WTC11 (cell line): ENCODE measurements around the gene SPOCK1. TPM values are rescaled to one million over a fixed set of nuclear protein-coding genes. Genes with fewer than 3 reads are reported as not detected.

Experiments used
- ATAC-seq: fragments of 200-7000 bp; cut with Tn5 transposase; 2 replicates; pipeline ENCODE4 v1.10.0; 2021; ENCODE audit warnings: mild to moderate bottlenecking, moderate library complexity
- CTCF ChIA-PET: fragments of 300-600 bp; sonication (Branson Sonifier 250); formaldehyde crosslinking; loops from one replicate; lab custom pipeline; 2021; ENCODE audit warnings: antibody characterized with exemption; lab: Charles Lee
- POLR2A ChIA-PET: fragments of 350-600 bp; sonication (Branson Sonifier 250); formaldehyde crosslinking; loops from one replicate; lab custom pipeline; 2021; ENCODE audit warnings: antibody characterized with exemption; lab: Charles Lee
- DNase-seq: peaks from one replicate; pipeline ENCODE4 v3.0.0; 2021; ENCODE audit warnings: low spot score
- H3K27ac Mint-ChIP-seq: 2 replicates; pipeline ENCODE4 v1.8.0; 2021; ENCODE audit warnings: mixed read lengths
- H3K27me3 Mint-ChIP-seq: 2 replicates; pipeline ENCODE4 v1.8.0; 2021; ENCODE audit warnings: low read depth, mild to moderate bottlenecking, moderate library complexity, mixed read lengths
- H3K36me3 Mint-ChIP-seq: 2 replicates; pipeline ENCODE4 v1.8.0; 2021; ENCODE audit warnings: mixed read lengths
- H3K4me1 Mint-ChIP-seq: 2 replicates; pipeline ENCODE4 v1.8.0; 2022; ENCODE audit warnings: mixed read lengths
- H3K4me3 Mint-ChIP-seq: 2 replicates; pipeline ENCODE4 v1.8.0; 2021; ENCODE audit warnings: mild to moderate bottlenecking, moderate library complexity, mixed read lengths
- H3K9me3 Mint-ChIP-seq: 2 replicates; pipeline ENCODE4 v1.8.0; 2021; ENCODE audit warnings: mixed read lengths
- AR ChIP-seq: fragments of 250-450 bp; sonication (Bioruptor Pico); IDR thresholded peaks from 2 replicates; pipeline ENCODE4 v1.9.0; 2021; ENCODE audit warnings: mild to moderate bottlenecking
- ARID4B ChIP-seq: sonication (generic); formaldehyde crosslinking; IDR thresholded peaks from 2 replicates; pipeline ENCODE4 v1.8.0; 2023; ENCODE audit warnings: missing genetic modification reagents, mild to moderate bottlenecking, borderline replicate concordance
- ATF3 ChIP-seq: sonication (generic); formaldehyde crosslinking; conservative IDR thresholded peaks from 2 replicates; pipeline ENCODE4 v1.8.1; 2022; ENCODE audit warnings: mild to moderate bottlenecking, missing genetic modification reagents
- ATF6 ChIP-seq: sonication (generic); formaldehyde crosslinking; IDR thresholded peaks from 2 replicates; pipeline ENCODE4 v1.8.1; 2023; ENCODE audit warnings: mild to moderate bottlenecking, missing genetic modification reagents
- CREB1 ChIP-seq: sonication (generic); formaldehyde crosslinking; IDR thresholded peaks from 2 replicates; pipeline ENCODE4 v1.8.0; 2023; ENCODE audit warnings: mild to moderate bottlenecking, missing genetic modification reagents
- E2F4 ChIP-seq: sonication (generic); formaldehyde crosslinking; IDR thresholded peaks from 2 replicates; pipeline ENCODE4 v1.8.1; 2022; ENCODE audit warnings: low read depth, mild to moderate bottlenecking, moderate library complexity, missing genetic modification reagents, borderline replicate concordance
- ELF4 ChIP-seq: sonication (generic); formaldehyde crosslinking; IDR thresholded peaks from 2 replicates; pipeline ENCODE4 v1.8.1; 2022; ENCODE audit warnings: low read depth, mild to moderate bottlenecking, moderate library complexity, missing genetic modification reagents
- HMGXB4 ChIP-seq: sonication (generic); formaldehyde crosslinking; IDR thresholded peaks from 2 replicates; pipeline ENCODE4 v1.8.1; 2023; ENCODE audit warnings: mild to moderate bottlenecking, moderate library complexity, missing genetic modification reagents
- KAT7 ChIP-seq: sonication (generic); formaldehyde crosslinking; IDR thresholded peaks from 2 replicates; pipeline ENCODE4 v1.8.1; 2023; ENCODE audit warnings: missing genetic modification reagents, mild to moderate bottlenecking, borderline replicate concordance
- NR2C2 ChIP-seq: sonication (generic); formaldehyde crosslinking; IDR thresholded peaks from 2 replicates; pipeline ENCODE4 v1.8.0; 2022; ENCODE audit warnings: mild to moderate bottlenecking, missing genetic modification reagents
- NR3C1 ChIP-seq: sonication (generic); formaldehyde crosslinking; conservative IDR thresholded peaks from 2 replicates; pipeline ENCODE4 v1.8.1; 2023; ENCODE audit warnings: low read depth, mild to moderate bottlenecking, missing genetic modification reagents
- PRRX2 ChIP-seq: fragments of 250-450 bp; sonication (Bioruptor Pico); IDR thresholded peaks from 2 replicates; pipeline ENCODE4 v1.8.0; 2021; ENCODE audit warnings: mild to moderate bottlenecking
- RELA ChIP-seq: sonication (generic); formaldehyde crosslinking; IDR thresholded peaks from 2 replicates; pipeline ENCODE4 v1.8.1; 2022; ENCODE audit warnings: missing genetic modification reagents, mild to moderate bottlenecking, borderline replicate concordance
- RORB ChIP-seq: fragments of 250-450 bp; sonication (Bioruptor Pico); IDR thresholded peaks from 2 replicates; pipeline ENCODE4 v1.9.0; 2021; ENCODE audit warnings: mild to moderate bottlenecking
- SOX15 ChIP-seq: fragments of 250-450 bp; sonication (Bioruptor Pico); IDR thresholded peaks from 2 replicates; pipeline ENCODE4 v1.9.0; 2021; ENCODE audit warnings: mild to moderate bottlenecking
- TP53 ChIP-seq: sonication (generic); formaldehyde crosslinking; IDR thresholded peaks from 2 replicates; pipeline ENCODE4 v1.8.1; 2023; ENCODE audit warnings: mild to moderate bottlenecking, missing genetic modification reagents
- USF1 ChIP-seq: sonication (generic); formaldehyde crosslinking; IDR thresholded peaks from 2 replicates; pipeline ENCODE4 v1.8.0; 2022; ENCODE audit warnings: mild to moderate bottlenecking, missing genetic modification reagents
- ZNF317 ChIP-seq: sonication (generic); formaldehyde crosslinking; IDR thresholded peaks from 2 replicates; pipeline ENCODE4 v1.8.1; 2023; ENCODE audit warnings: low read depth, mild to moderate bottlenecking, moderate library complexity, missing genetic modification reagents, borderline replicate concordance
- ZNF416 ChIP-seq: fragments of 250-450 bp; sonication (Bioruptor Pico); IDR thresholded peaks from 2 replicates; pipeline ENCODE4 v1.9.0; 2021; ENCODE audit warnings: mild to moderate bottlenecking, inconsistent platforms
- ZSCAN18 ChIP-seq: fragments of 250-450 bp; sonication (Bioruptor Pico); IDR thresholded peaks from 2 replicates; pipeline ENCODE4 v2.1.2; 2022; ENCODE audit warnings: mild to moderate bottlenecking, moderate library complexity
- total RNA-seq: library from RNA; stranded (reverse); gene quantifications from 3 replicates; pipeline ENCODE4 v1.2.3, GENCODE V29; 2021

Gene SPOCK1
- total RNA-seq, 1 experiment from 2014 or later: 15.2 TPM

- TF ChIP-seq USF1 (CRISPR knock-in tag) (no peak), ATF6 (CRISPR knock-in tag) (no peak), KAT7 (CRISPR knock-in tag) (no peak), ELF4 (CRISPR knock-in tag) (no peak), ATF3 (CRISPR knock-in tag) (no peak), ARID4B (no peak), AR (CRISPR knock-in tag) (no peak), E2F4 (CRISPR knock-in tag) (no peak), RELA (CRISPR knock-in tag) (no peak), NR2C2 (CRISPR knock-in tag) (no peak)
Observed at GRCh38 chr5:137098663-137099062, 400.5 kb downstream of the SPOCK1 start (continued).

- Mint-ChIP-seq H3K4me1 (peaks cover 3% of the 10 kb centered on the region), H3K27ac (no peak overlapping the region), H3K27me3 (no peaks in the 10 kb centered on the region), H3K9me3 (no peaks in the 10 kb centered on the region), H3K4me3 (no peak overlapping the region), H3K36me3 (no peaks in the 10 kb centered on the region)
- no peak for TF ChIP-seq NR3C1 (CRISPR knock-in tag)
- ATAC-seq: no peak
- ChIA-PET POLR2A (no interaction called here), CTCF (no interaction called here)
- no peak for DNase-seq
Observed at GRCh38 chr5:137098238-137098637, 400.9 kb downstream of the SPOCK1 start.

GRCh38 chr5:137097203-137097602 is 401.9 kb downstream of the SPOCK1 start:
- CTCF ChIA-PET: interaction anchor here (1.1 kb wide), 1 partner anchor 223 kb away, joined by 3 read pairs; no protein-coding TSS in a partner anchor
- POLR2A ChIA-PET: no interaction called here
- peaks cover 10% of the 10 kb centered on the region for H3K4me1 Mint-ChIP-seq
- no peak overlapping the region for H3K27ac Mint-ChIP-seq
- no peaks in the 10 kb centered on the region for H3K36me3 Mint-ChIP-seq
- no peak overlapping the region for H3K4me3 Mint-ChIP-seq
- ATAC-seq (no peak), DNase-seq (no peak)
- H3K9me3 Mint-ChIP-seq: no peaks in the 10 kb centered on the region
- H3K27me3 Mint-ChIP-seq: no peaks in the 10 kb centered on the region
- no peak for TF ChIP-seq SOX15 (CRISPR knock-in tag)
- TF ChIP-seq ZNF416 (CRISPR knock-in tag): no peak
- no peak for TF ChIP-seq ZNF317 (CRISPR knock-in tag)
- no peak for TF ChIP-seq PRRX2 (CRISPR knock-in tag)
- no peak for TF ChIP-seq RORB (CRISPR knock-in tag)
- TF ChIP-seq CREB1 (CRISPR knock-in tag): no peak
- no peak for TF ChIP-seq TP53 (CRISPR knock-in tag)
- TF ChIP-seq ZSCAN18: no peak
- no peak for TF ChIP-seq HMGXB4 (CRISPR knock-in tag)
